ENCODE measurements around the gene TUBB6.

The TUBB6 gene

DNA sequence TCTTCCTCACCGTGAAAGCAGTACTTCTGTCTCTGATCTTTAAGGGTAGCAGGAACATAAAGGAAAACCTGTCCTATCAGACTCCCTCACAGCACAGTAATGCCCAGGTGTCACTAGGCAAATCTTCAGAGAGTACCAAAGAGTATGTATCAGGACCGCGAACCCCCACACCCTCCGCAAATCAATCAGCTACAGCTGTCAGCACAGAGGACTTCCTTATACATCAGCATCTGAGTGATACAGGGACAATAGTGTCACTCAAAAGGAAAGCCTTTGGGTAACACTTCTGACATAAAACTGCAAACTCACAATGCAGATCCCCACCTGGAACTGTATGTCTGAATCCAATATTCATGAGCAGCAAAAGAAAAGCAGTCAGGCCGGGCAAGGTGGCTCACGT lies 66.4 kb downstream of the TUBB6 start:
- H4K20me1 ChIP-seq (ENCODE audit: insufficient read depth, low read length) = peaks cover 35% of the 10 kb centered on the region
- H3K4me1 ChIP-seq (ENCODE audit: low read length) = peaks cover 12% of the 10 kb centered on the region; the same call in 1 of the 2 replicates
- H3K79me2 ChIP-seq (ENCODE audit: low read length) = peaks cover 75% of the 10 kb centered on the region
- no peak overlapping the region for H3K4me3 ChIP-seq (ENCODE audit: low read length)
- H2AFZ ChIP-seq (ENCODE audit: low read depth, low read length) = no peak overlapping the region
- no peak overlapping the region for H3K4me2 ChIP-seq (ENCODE audit: low read length)
- no peak overlapping the region for H3K9ac ChIP-seq (ENCODE audit: low read length)
- H3K36me3 ChIP-seq (replicated peaks; ENCODE audit: low read depth, low read length) = peaks cover 28% of the 10 kb centered on the region
- no peak overlapping the region for H3K27ac ChIP-seq (ENCODE audit: low read length)
- no peak for TF ChIP-seq CTCF (IDR thresholded peaks at IDR 0.05; ENCODE audit: low read depth, low read length)
- no peak for TF ChIP-seq EZH2phosphoT487 (IDR thresholded peaks at IDR 0.05; ENCODE audit: low read depth)
- no peaks in the 10 kb centered on the region for H3K27me3 ChIP-seq (ENCODE audit: low read depth, low read length)
- H3K9me3 ChIP-seq (ENCODE audit: insufficient read depth, low read length) = no peaks in the 10 kb centered on the region

Measured in OCI-LY3 (cell line).